ENCODE results near the gene GTPBP1. TPM values are rescaled to one million over a fixed set of nuclear protein-coding genes. Genes with fewer than 3 reads are reported as not detected.

Gene GTPBP1
- total RNA-seq, 3 donors from 2014 or later (not counting 1 experiment from before 2014, with no cell fraction given) = 236 to 259 (median 249) TPM

- H3K4me1 Mint-ChIP-seq = peaks cover 4 to 23% of the 10 kb centered on the region in 2 donors
- ATAC-seq (no peak), DNase-seq (no peak)
- intact Hi-C loops (cut with micrococcal nuclease) = no loop called here
- Histone ChIP-seq H3K36me3 (ENCODE audit: control insufficient read depth, insufficient read depth, low read length) (no peaks in the 10 kb centered on the region), H3K4me3 (ENCODE audit: low read length) (no peak overlapping the region), H3K9me3 (ENCODE audit: control insufficient read depth, insufficient read depth, low read length) (no peaks in the 10 kb centered on the region), H3K4me1 (ENCODE audit: control insufficient read depth, insufficient read depth, low read length) (peaks cover 13% of the 10 kb centered on the region), H3K27me3 (ENCODE audit: control insufficient read depth, insufficient read depth, low read length) (no peaks in the 10 kb centered on the region), H3K27ac (ENCODE audit: low read length) (no peak overlapping the region)
- H3K9me3 Mint-ChIP-seq = no peaks in the 10 kb centered on the region
- H3K4me3 Mint-ChIP-seq = no peak overlapping the region
- TF ChIP-seq CTCF (IDR thresholded peaks at IDR 0.05) = no peak
- H3K27ac Mint-ChIP-seq = no peak overlapping the region
- no peaks in the 10 kb centered on the region for H3K27me3 Mint-ChIP-seq (ENCODE audit: low read depth in 2 of 2)
- WGBS (ENCODE audit: insufficient coverage) = 93% methylated on average over 16 of the region's 16 CpGs
- no peaks in the 10 kb centered on the region for H3K36me3 Mint-ChIP-seq
Observed at GRCh38 chr22:38770257-38770949, 64.7 kb downstream of the GTPBP1 start.

- Histone ChIP-seq H3K36me3 (ENCODE audit: control insufficient read depth, insufficient read depth, low read length) (no peaks in the 10 kb centered on the region), H3K4me3 (ENCODE audit: low read length) (no peak overlapping the region), H3K4me1 (ENCODE audit: control insufficient read depth, insufficient read depth, low read length) (peaks cover 10% of the 10 kb centered on the region), H3K27me3 (ENCODE audit: control insufficient read depth, insufficient read depth, low read length) (no peaks in the 10 kb centered on the region), H3K27ac (ENCODE audit: low read length) (no peak overlapping the region), H3K9me3 (ENCODE audit: control insufficient read depth, insufficient read depth, low read length) (no peaks in the 10 kb centered on the region)
- Mint-ChIP-seq H3K36me3 (no peaks in the 10 kb centered on the region), H3K9me3 (no peaks in the 10 kb centered on the region), H3K27ac (no peak overlapping the region), H3K4me3 (no peak overlapping the region), H3K27me3 (ENCODE audit: low read depth in 2 of 2) (no peaks in the 10 kb centered on the region), H3K4me1 (peaks cover 4 to 31% of the 10 kb centered on the region in 2 donors)
- ATAC-seq (no peak), DNase-seq (no peak)
- intact Hi-C loops (cut with micrococcal nuclease) = no loop called here
- 95% methylated on average over 8 of the region's 8 CpGs for WGBS (ENCODE audit: insufficient coverage)
- no peak for TF ChIP-seq CTCF (IDR thresholded peaks at IDR 0.05)
Observed at GRCh38 chr22:38772623-38772873, 66.8 kb downstream of the GTPBP1 start.

GRCh38 chr22:38773363-38773946 is 67.7 kb downstream of the GTPBP1 start:
- Histone ChIP-seq H3K4me1 (ENCODE audit: control insufficient read depth, insufficient read depth, low read length) (peaks cover 10% of the 10 kb centered on the region), H3K27me3 (ENCODE audit: control insufficient read depth, insufficient read depth, low read length) (no peaks in the 10 kb centered on the region), H3K4me3 (ENCODE audit: low read length) (no peak overlapping the region), H3K27ac (ENCODE audit: low read length) (no peak overlapping the region), H3K36me3 (ENCODE audit: control insufficient read depth, insufficient read depth, low read length) (no peaks in the 10 kb centered on the region), H3K9me3 (ENCODE audit: control insufficient read depth, insufficient read depth, low read length) (no peaks in the 10 kb centered on the region)
- Mint-ChIP-seq H3K4me3 (no peak overlapping the region), H3K27me3 (ENCODE audit: low read depth in 2 of 2) (no peaks in the 10 kb centered on the region), H3K36me3 (no peaks in the 10 kb centered on the region), H3K4me1 (peaks cover 4 to 31% of the 10 kb centered on the region in 2 donors), H3K9me3 (no peaks in the 10 kb centered on the region), H3K27ac (no peak overlapping the region)
- TF ChIP-seq CTCF (IDR thresholded peaks at IDR 0.05) = no peak
- DNase-seq (no peak), ATAC-seq (no peak)
- 93% methylated on average over 4 of the region's 4 CpGs for WGBS (ENCODE audit: insufficient coverage)
- intact Hi-C loops (cut with micrococcal nuclease) = no loop called here
